PFSK-1 (cell line): Measurements from ENCODE around the gene CENPP.

Experiments used
- FOXP2 ChIP-seq: optimal IDR thresholded peaks from 2 replicates; pipeline ENCODE3; 2011; ENCODE audit warnings: borderline replicate concordance, control low read depth, inconsistent platforms; ENCODE audit not compliant: insufficient read depth; ENCODE audit errors: extremely low read length, extremely low read depth
- POLR2AphosphoS5 ChIP-seq: IDR thresholded peaks from 2 replicates; pipeline ENCODE4 v1.6.1; 2012; ENCODE audit warnings: low read depth, mild to moderate bottlenecking, control low read depth, low read length, moderate library complexity
- SIN3A ChIP-seq: IDR thresholded peaks from 2 replicates; pipeline ENCODE4 v1.6.1; 2012; ENCODE audit warnings: mild to moderate bottlenecking, low read length, moderate library complexity, borderline replicate concordance; ENCODE audit not compliant: insufficient read depth
- TAF1 ChIP-seq: IDR thresholded peaks from 2 replicates; pipeline ENCODE4 v1.6.1; 2012; ENCODE audit warnings: low read length, control low read depth, borderline replicate concordance; ENCODE audit not compliant: insufficient read depth
- TF ChIP-seq, protein P1 (sequence below), 2 experiments: IDR thresholded peaks; 2 replicates each; pipeline versions ENCODE4 v1.6.1 to v1.8.0; 2011 to 2012; ENCODE audit warnings: low read depth in 2 of 2, low read length in 2 of 2, control low read depth in 1 of 2, inconsistent platforms in 1 of 2, mild to moderate bottlenecking in 1 of 2, moderate library complexity in 1 of 2; ENCODE audit not compliant: insufficient read depth in 1 of 2

The CENPP gene

DNA sequence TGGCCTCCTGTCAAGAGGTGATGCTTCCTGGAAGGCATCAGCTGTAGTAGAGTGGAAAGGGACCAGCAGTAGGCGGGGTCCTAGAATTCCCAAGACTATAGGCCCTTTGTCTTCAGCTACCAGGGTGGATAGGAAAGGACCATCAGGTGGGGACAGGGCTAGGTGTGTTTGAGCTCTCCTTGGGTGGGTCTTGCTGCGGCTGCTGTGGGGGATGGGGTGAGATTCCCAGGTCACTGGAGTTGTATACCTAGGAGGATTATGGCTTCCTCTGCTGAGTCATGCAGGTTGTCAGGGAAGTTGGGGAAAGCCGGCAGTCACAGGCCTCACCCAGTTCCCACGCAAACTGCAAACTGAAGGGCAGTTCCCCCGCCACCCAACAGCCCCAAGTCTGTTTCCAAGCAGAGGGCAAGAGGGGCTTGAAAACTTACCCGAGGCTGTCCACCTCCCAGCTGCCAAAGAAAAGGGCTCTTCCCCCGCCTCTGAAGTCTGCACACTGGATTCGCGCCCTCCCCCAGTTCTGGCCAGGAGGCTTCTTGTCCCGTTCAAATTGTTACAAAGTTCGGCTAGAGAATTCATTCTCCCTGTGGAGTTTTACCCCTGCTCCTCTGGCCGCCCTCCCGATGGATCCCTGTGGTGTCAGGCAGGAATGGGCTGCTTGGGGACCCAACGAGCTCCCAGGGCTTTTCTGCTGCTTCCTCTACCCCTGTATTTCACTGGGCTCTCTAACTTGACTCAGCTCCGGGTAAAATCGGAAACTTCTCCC lies 233.0 kb downstream of the CENPP start:
- TF ChIP-seq TAF1 (no peak), SIN3A (no peak), POLR2AphosphoS5 (no peak)
- TF ChIP-seq, protein P1, sequence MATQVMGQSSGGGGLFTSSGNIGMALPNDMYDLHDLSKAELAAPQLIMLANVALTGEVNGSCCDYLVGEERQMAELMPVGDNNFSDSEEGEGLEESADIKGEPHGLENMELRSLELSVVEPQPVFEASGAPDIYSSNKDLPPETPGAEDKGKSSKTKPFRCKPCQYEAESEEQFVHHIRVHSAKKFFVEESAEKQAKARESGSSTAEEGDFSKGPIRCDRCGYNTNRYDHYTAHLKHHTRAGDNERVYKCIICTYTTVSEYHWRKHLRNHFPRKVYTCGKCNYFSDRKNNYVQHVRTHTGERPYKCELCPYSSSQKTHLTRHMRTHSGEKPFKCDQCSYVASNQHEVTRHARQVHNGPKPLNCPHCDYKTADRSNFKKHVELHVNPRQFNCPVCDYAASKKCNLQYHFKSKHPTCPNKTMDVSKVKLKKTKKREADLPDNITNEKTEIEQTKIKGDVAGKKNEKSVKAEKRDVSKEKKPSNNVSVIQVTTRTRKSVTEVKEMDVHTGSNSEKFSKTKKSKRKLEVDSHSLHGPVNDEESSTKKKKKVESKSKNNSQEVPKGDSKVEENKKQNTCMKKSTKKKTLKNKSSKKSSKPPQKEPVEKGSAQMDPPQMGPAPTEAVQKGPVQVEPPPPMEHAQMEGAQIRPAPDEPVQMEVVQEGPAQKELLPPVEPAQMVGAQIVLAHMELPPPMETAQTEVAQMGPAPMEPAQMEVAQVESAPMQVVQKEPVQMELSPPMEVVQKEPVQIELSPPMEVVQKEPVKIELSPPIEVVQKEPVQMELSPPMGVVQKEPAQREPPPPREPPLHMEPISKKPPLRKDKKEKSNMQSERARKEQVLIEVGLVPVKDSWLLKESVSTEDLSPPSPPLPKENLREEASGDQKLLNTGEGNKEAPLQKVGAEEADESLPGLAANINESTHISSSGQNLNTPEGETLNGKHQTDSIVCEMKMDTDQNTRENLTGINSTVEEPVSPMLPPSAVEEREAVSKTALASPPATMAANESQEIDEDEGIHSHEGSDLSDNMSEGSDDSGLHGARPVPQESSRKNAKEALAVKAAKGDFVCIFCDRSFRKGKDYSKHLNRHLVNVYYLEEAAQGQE (IDR thresholded peaks at IDR 0.05; ENCODE audit: insufficient read depth in 1 of 2, low read depth in 2 of 2, low read length in 2 of 2): no peak

DNA sequence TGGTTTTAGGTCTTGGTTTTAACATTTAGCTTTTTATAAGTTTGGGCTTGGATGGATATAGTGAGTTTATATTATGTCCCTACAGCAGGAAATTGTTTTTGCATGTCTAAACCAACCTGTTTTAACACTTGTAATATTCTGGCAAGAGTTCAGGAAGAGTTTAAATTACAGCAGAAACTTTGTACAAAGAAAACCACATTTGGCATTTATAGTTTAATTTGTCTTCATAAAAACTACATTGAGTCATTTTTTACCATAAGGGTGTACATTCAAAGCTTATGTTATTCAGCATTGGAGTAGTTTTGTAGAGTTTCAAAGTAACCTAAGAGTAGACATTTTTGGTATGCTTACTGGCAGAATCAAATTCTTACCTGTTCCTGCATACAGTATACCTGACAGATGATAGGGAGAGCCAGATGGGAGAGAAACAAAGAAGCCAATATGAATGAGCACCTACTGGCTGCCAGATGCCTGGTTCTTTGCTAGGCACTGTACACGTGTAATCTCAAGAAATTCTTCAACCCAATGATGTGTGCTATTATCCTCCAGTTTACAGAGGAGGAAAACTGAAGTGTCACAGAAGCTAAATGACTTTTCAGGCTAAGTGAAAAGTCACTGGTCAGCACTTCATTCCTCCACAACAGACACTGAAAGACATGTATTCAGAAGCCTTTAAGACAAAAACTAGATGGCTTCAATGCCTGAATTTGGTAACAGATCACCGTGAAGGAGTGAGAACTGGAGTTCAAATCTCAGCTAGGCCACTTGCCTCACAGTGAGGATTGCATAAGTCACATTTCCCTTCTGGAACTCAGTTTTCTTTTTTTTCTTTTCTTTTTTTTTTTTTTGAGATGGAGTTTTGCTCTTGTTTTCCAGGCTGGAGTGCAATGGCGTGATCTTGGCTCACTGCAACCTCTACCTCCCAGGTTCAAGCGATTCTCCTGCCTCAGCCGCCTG lies 235.9 kb downstream of the CENPP start:
- no peak for TF ChIP-seq SIN3A
- TF ChIP-seq, protein P1 (IDR thresholded peaks at IDR 0.05; ENCODE audit: insufficient read depth in 1 of 2, low read depth in 2 of 2, low read length in 2 of 2): no peak

DNA sequence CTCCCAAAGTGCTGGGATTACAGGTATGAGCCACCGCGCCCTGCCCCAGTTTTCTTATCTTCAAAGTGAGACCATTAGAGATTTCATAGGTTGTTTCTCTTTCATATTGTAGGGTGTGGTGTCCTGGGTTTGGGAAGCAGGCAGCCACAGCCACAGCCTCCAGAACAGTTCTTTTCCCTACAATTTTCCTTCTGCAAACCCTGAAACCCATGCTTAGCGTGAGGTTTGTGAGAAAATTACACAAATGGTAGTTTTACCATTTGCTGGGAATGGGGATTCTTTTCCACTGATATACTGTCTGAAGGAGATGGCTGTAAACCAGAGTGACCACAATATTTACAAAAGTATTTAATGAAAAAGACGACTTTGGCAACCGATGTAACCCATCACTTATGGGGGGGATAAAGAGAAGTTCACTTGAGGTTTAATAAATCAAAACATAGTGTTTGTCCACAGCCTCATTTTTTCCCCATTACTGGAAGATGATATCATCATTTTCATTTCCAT lies 236.8 kb downstream of the CENPP start:
- TF ChIP-seq, protein P1 (IDR thresholded peaks at IDR 0.05; ENCODE audit: insufficient read depth in 1 of 2, low read depth in 2 of 2, low read length in 2 of 2): no peak
- no peak for TF ChIP-seq POLR2AphosphoS5
- no peak for TF ChIP-seq TAF1
- no peak for TF ChIP-seq FOXP2
- no peak for TF ChIP-seq SIN3A

DNA sequence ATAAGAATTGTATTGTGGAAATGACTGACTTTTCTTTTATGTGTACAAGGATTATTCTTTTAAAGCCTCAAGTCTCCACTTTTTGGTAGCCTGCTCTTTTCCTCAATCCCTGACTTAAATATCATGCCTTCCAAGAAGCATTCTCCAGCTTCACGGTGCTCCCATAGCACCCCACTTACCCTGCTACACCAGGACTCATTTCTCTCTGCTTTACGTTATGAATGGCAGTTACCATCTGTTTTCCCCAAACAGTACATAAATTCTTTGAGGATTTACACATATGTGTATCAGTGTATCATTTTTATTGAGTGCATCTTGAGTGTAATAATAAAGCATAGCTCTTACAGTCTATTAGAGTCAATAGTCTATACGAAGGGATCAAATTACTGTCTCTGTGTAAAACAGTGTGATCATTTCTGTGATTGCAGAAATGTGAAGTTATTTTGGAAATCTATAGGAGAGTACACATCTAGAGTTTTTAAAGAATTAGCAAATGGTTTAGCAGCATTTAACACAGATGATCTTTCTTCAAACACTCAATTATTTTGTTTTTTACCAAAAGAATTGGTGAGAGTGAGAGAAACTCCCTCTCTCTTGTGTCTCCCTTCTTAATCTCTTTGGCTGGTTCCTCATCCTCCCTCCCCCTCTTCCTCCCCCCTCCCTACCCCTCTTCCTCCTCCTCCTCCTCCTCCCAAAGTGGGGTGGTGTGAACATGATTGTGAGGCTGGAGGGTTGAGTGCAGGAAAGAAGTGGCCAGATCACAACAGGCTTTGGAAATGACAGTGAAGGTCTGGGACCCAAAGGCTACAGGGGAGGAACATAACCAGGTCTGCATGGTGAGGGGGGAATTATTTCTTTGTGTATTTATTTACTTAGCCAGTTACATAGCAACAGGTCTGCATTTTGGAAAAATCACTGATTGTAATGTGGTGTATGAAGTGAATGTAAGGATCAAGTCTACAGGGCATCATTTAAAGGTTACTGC lies 237.7 kb downstream of the CENPP start:
- TF ChIP-seq, protein P1 (IDR thresholded peaks at IDR 0.05; ENCODE audit: insufficient read depth in 1 of 2, low read depth in 2 of 2, low read length in 2 of 2): no peak
- TF ChIP-seq SIN3A (no peak), POLR2AphosphoS5 (no peak), FOXP2 (no peak), TAF1 (no peak)
